Measurements from ENCODE around the gene CEBPA. TPM values are rescaled to one million over a fixed set of nuclear protein-coding genes. Genes with fewer than 3 reads are reported as not detected.

CEBPA gene
- total RNA-seq, 1 donor from 2014 or later, result 75.1 TPM

GRCh38 chr19:33343301-33343700, 41.0 kb upstream of the CEBPA start:
- H3K27ac ChIP-seq, result no peak overlapping the region
- no peak for ATAC-seq
- no peak for TF ChIP-seq CTCF (IDR thresholded peaks at IDR 0.05)
- H3K4me1 ChIP-seq, result no peaks in the 10 kb centered on the region
- H3K27me3 ChIP-seq (ENCODE audit: low read depth), result peaks cover 8% of the 10 kb centered on the region
- H3K9me3 ChIP-seq, result no peaks in the 10 kb centered on the region
- intact Hi-C loops (cut with DNase I), result no loop called here
- no peak overlapping the region for H3K4me3 ChIP-seq
- no peaks in the 10 kb centered on the region for H3K36me3 ChIP-seq
- no peak for DNase-seq

GRCh38 chr19:33340991-33341390, 38.7 kb upstream of the CEBPA start:
- DNase-seq (no peak), ATAC-seq (no peak)
- no peak for TF ChIP-seq CTCF (IDR thresholded peaks at IDR 0.05)
- H3K27me3 ChIP-seq (ENCODE audit: low read depth), result peaks cover 4% of the 10 kb centered on the region
- intact Hi-C loops (cut with DNase I), result no loop called here
- H3K4me3 ChIP-seq, result no peak overlapping the region
- no peak overlapping the region for H3K27ac ChIP-seq
- H3K9me3 ChIP-seq, result no peaks in the 10 kb centered on the region
- no peaks in the 10 kb centered on the region for H3K36me3 ChIP-seq
- no peaks in the 10 kb centered on the region for H3K4me1 ChIP-seq

- H3K27ac ChIP-seq, result no peak overlapping the region
- H3K4me1 ChIP-seq, result no peaks in the 10 kb centered on the region
- no peak for TF ChIP-seq CTCF (IDR thresholded peaks at IDR 0.05)
- H3K27me3 ChIP-seq (ENCODE audit: low read depth), result no peaks in the 10 kb centered on the region
- no peak overlapping the region for H3K4me3 ChIP-seq
- no peak for ATAC-seq
- H3K36me3 ChIP-seq, result no peaks in the 10 kb centered on the region
- intact Hi-C loops (cut with DNase I), result no loop called here
- no peaks in the 10 kb centered on the region for H3K9me3 ChIP-seq
- no peak for DNase-seq
Observed at GRCh38 chr19:33339016-33339984, 37.0 kb upstream of the CEBPA start.

GRCh38 chr19:33335446-33335845, 33.1 kb upstream of the CEBPA start:
- no peak overlapping the region for H3K27ac ChIP-seq
- no peak for TF ChIP-seq CTCF (IDR thresholded peaks at IDR 0.05)
- no peaks in the 10 kb centered on the region for H3K36me3 ChIP-seq
- DNase-seq (no peak), ATAC-seq (no peak)
- H3K4me1 ChIP-seq, result peaks cover 8% of the 10 kb centered on the region
- no peak overlapping the region for H3K4me3 ChIP-seq
- H3K27me3 ChIP-seq (ENCODE audit: low read depth), result no peaks in the 10 kb centered on the region
- intact Hi-C loops (cut with DNase I), result no loop called here
- no peaks in the 10 kb centered on the region for H3K9me3 ChIP-seq

GRCh38 chr19:33334271-33334670, 31.9 kb upstream of the CEBPA start:
- DNase-seq (no peak), ATAC-seq (no peak)
- Histone ChIP-seq H3K4me3 (no peak overlapping the region), H3K36me3 (no peaks in the 10 kb centered on the region), H3K9me3 (no peaks in the 10 kb centered on the region), H3K27me3 (ENCODE audit: low read depth) (no peaks in the 10 kb centered on the region), H3K4me1 (peaks cover 8% of the 10 kb centered on the region), H3K27ac (no peak overlapping the region)
- intact Hi-C loops (cut with DNase I), result no loop called here
- TF ChIP-seq CTCF (IDR thresholded peaks at IDR 0.05), result no peak

All from lower lobe of right lung (tissue), 2 donors.